HepG2 (cell line): ENCODE results near the gene TPX2. TPM values are rescaled to one million over a fixed set of nuclear protein-coding genes. Genes with fewer than 3 reads are reported as not detected.

Experiments
- FOSL2 ChIP-seq: sonication (generic); formaldehyde crosslinking; IDR thresholded peaks from 2 replicates; pipeline ENCODE4 v1.4.0; 2020; ENCODE audit warnings: missing genetic modification reagents
- GZF1 ChIP-seq: sonication (generic); formaldehyde crosslinking; IDR thresholded peaks from 2 replicates; pipeline ENCODE4 v1.5.1; 2020; ENCODE audit warnings: mild to moderate bottlenecking, missing genetic modification reagents
- HCFC1 ChIP-seq: fragments of 150-350 bp; IDR thresholded peaks from 2 replicates; pipeline ENCODE4 v1.6.1; 2014; ENCODE audit warnings: low read depth, low read length
- HDAC6 ChIP-seq: fragments of 200-600 bp; sonication (generic); IDR thresholded peaks from 2 replicates; pipeline ENCODE4 v1.7.0; 2017; ENCODE audit warnings: mild to moderate bottlenecking, antibody characterized with exemption, low read length, low read depth
- JARID2 ChIP-seq: sonication (generic); formaldehyde crosslinking; IDR thresholded peaks from 2 replicates; pipeline ENCODE4 v1.8.1; 2023; ENCODE audit warnings: missing genetic modification reagents, inconsistent platforms; ENCODE audit not compliant: insufficient replicate concordance
- MEIS1 ChIP-seq: sonication (generic); formaldehyde crosslinking; IDR thresholded peaks from 2 replicates; pipeline ENCODE4 v1.9.0; 2021; ENCODE audit warnings: mild to moderate bottlenecking, missing genetic modification reagents, moderate library complexity, borderline replicate concordance
- NCOA2 ChIP-seq: sonication (generic); formaldehyde crosslinking; IDR thresholded peaks from 2 replicates; pipeline ENCODE4 v1.8.0; 2022; ENCODE audit warnings: inconsistent platforms
- NR0B2 ChIP-seq: sonication (generic); formaldehyde crosslinking; IDR thresholded peaks from 2 replicates; pipeline ENCODE4 v1.4.0; 2020; ENCODE audit warnings: mild to moderate bottlenecking, missing genetic modification reagents
- RBM39 ChIP-seq: fragments of 200-400 bp; formaldehyde crosslinking; IDR thresholded peaks from one replicate; pipeline ENCODE4 v1.6.1; 2018; ENCODE audit warnings: antibody characterized with exemption, mild to moderate bottlenecking, low read depth, low read length; ENCODE audit not compliant: poor library complexity, severe bottlenecking
- RFX3 ChIP-seq: IDR thresholded peaks from 2 replicates; pipeline ENCODE4 v1.6.1; 2016; ENCODE audit warnings: missing biosample characterization, missing genetic modification reagents
- THAP7 ChIP-seq: sonication (generic); formaldehyde crosslinking; IDR thresholded peaks from 2 replicates; pipeline ENCODE4 v1.8.1; 2023; ENCODE audit warnings: mild to moderate bottlenecking, missing genetic modification reagents
- ZFYVE20 ChIP-seq: sonication (generic); formaldehyde crosslinking; IDR thresholded peaks from 2 replicates; pipeline ENCODE4 v1.8.0; 2023; ENCODE audit warnings: low read depth, mild to moderate bottlenecking, moderate library complexity, missing genetic modification reagents, borderline replicate concordance
- ZKSCAN8 ChIP-seq: IDR thresholded peaks from 2 replicates; pipeline ENCODE4 v1.6.1; 2016; ENCODE audit warnings: borderline replicate concordance, missing genetic modification reagents, missing compliant biosample characterization
- ZNF142 ChIP-seq: sonication (generic); formaldehyde crosslinking; IDR thresholded peaks from 2 replicates; pipeline ENCODE4 v1.4.0; 2020; ENCODE audit warnings: missing genetic modification reagents
- ZNF282 ChIP-seq: fragments of 450-650 bp; IDR thresholded peaks from 2 replicates; pipeline ENCODE4 v1.6.1; 2018; ENCODE audit not compliant: partially characterized antibody
- ZNF557 ChIP-seq: sonication (generic); formaldehyde crosslinking; IDR thresholded peaks from 2 replicates; pipeline ENCODE4 v1.4.0; 2020; ENCODE audit warnings: missing genetic modification reagents
- ZNF800 ChIP-seq: sonication (generic); formaldehyde crosslinking; IDR thresholded peaks from 2 replicates; pipeline ENCODE4 v1.4.0; 2020; ENCODE audit warnings: missing genetic modification reagents
- ZNF839 ChIP-seq: sonication (generic); formaldehyde crosslinking; IDR thresholded peaks from 2 replicates; pipeline ENCODE4 v1.4.0; 2020; ENCODE audit warnings: missing genetic modification reagents, mild to moderate bottlenecking, borderline replicate concordance
- polyA plus RNA-seq, 8 experiments: library from polyadenylated mRNA; depleted of rRNA in 3 of 8; stranded (reverse) in 7 of 8; unstranded in 1 of 8; fragments of >200 nt; fragmentation: Illumina TruSeq in 4 of 8; extraction: Trizol in 4 of 8; gene quantifications; 2 replicates each; pipeline versions ENCODE4 v1.2.1 to v1.2.3, GENCODE V29; 2011 to 2016; ENCODE audit warnings: low read depth in 4 of 8, missing spikeins in 1 of 8, mixed read lengths in 1 of 8; ENCODE audit not compliant: insufficient read depth in 1 of 8
- total RNA-seq, 5 experiments: library from RNA; depleted of rRNA; stranded (reverse); fragments of >200 nt; fragmentation: Illumina TruSeq; extraction: Trizol; gene quantifications; 2 replicates each; pipeline ENCODE4 v1.2.3, GENCODE V29; 2016; ENCODE audit warnings: low read depth in 1 of 5

Gene TPX2
- total and polyA plus RNA-seq, 2 of the 13 experiments (the other 11 are each of a cell fraction or from before 2014, with no cell fraction given): 34.3 to 124 TPM

GRCh38 chr20:31721408-31722256 lies 17.5 kb upstream of the TPX2 start (continued):
- 0 out of 2 replicates have a peak, but pooled peaks have one; percentile 31 for TF ChIP-seq NR0B2 (CRISPR knock-in tag)
- TF ChIP-seq FOSL2 (CRISPR knock-in tag): 0 out of 2 replicates have a peak, but pooled peaks have one; percentile 3
- no peak for TF ChIP-seq THAP7 (CRISPR knock-in tag)
- TF ChIP-seq ZNF557 (CRISPR knock-in tag): 0 out of 2 replicates have a peak, but pooled peaks have one; percentile 55
- TF ChIP-seq GZF1: no peak
- TF ChIP-seq ZKSCAN8: no peak
- no peak for TF ChIP-seq HDAC6
- peak; percentile 36 for TF ChIP-seq RBM39
- peak; percentile 5; the same call in 1 of the 2 replicates for TF ChIP-seq HCFC1
- TF ChIP-seq ZNF142: no peak
- no peak for TF ChIP-seq RFX3 (CRISPR knock-in tag)
- TF ChIP-seq ZNF800 (CRISPR knock-in tag): no peak
- peak; percentile 82; the same call in 1 of the 2 replicates for TF ChIP-seq ZNF839
- TF ChIP-seq NCOA2 (CRISPR knock-in tag): no peak
- TF ChIP-seq ZNF282: no peak
- TF ChIP-seq ZFYVE20 (CRISPR knock-in tag): no peak
- TF ChIP-seq MEIS1 (CRISPR knock-in tag): peak; percentile 71; the same call in 1 of the 2 replicates
- no peak for TF ChIP-seq JARID2
